HepG2 (cell line): ENCODE data around the gene PREX1. TPM values are rescaled to one million over a fixed set of nuclear protein-coding genes. Genes with fewer than 3 reads are reported as not detected.

ENCODE experiments used
- ATAC-seq: fragments of 200-7000 bp; cut with Tn5 transposase; 3 replicates; pipeline ENCODE4 v1.9.1; 2020; ENCODE audit warnings: mild to moderate bottlenecking, moderate library complexity
- BruUV-seq: library from RNA; stranded (reverse); fragments of 400-500 nt; replicated peaks from 2 replicates; lab custom pipeline; 2021; lab: Mats Ljungman, UMichigan
- CTCF ChIA-PET: fragments of 300-600 bp; formaldehyde crosslinking; extraction: SDS; loops from one replicate; lab custom pipeline; 2021; ENCODE audit warnings: low total read pairs, inconsistent platforms, low intra/inter-chr PET ratio; lab: Yijun Ruan, JAX
- POLR2A ChIA-PET: fragments of 350-600 bp; sonication (Branson Sonifier 250); formaldehyde crosslinking; loops from one replicate; lab custom pipeline; 2020; ENCODE audit warnings: antibody characterized with exemption, inconsistent platforms; lab: Yijun Ruan, JAX
- DNase-seq: peaks from one replicate; pipeline ENCODE4 v3.0.0-alpha.2; 2015; ENCODE audit warnings: low spot score
- FAIRE-seq: peaks from 3 replicates; lab custom pipeline; 2011; peaks lifted over from hg19 to GRCh38; lab: Jason Lieb, UNC
- H2AFZ ChIP-seq: one replicate; pipeline ENCODE4 v1.6.1; 2011; ENCODE audit warnings: low read length, inconsistent platforms
- H3K27ac ChIP-seq: fragments of 300-600 bp; 3 replicates; pipeline ENCODE4 v1.8.0; 2011; ENCODE audit warnings: mixed run types, mild to moderate bottlenecking, mixed read lengths, low read length, inconsistent platforms; ENCODE audit not compliant: insufficient read depth; ENCODE audit errors: extremely low read length
- H3K27me3 ChIP-seq, 2 experiments: fragments of 200-600 bp in 1 of 2; 2 replicates in 1 of 2; 3 replicates in 1 of 2; pipeline versions ENCODE4 v1.6.0 to v1.8.0; 2011; ENCODE audit warnings: low read length in 2 of 2, mild to moderate bottlenecking in 2 of 2, moderate library complexity in 2 of 2, inconsistent platforms in 1 of 2; ENCODE audit not compliant: insufficient read depth in 2 of 2, control insufficient read depth in 1 of 2
- H3K36me3 ChIP-seq, 2 experiments: fragments of 200-600 bp in 1 of 2; replicated peaks in 1 of 2; 2 replicates in 1 of 2; 3 replicates in 1 of 2; pipeline versions ENCODE4 v1.5.1 to v1.8.0; 2011; ENCODE audit warnings: low read length in 2 of 2, inconsistent platforms in 1 of 2; ENCODE audit not compliant: insufficient read depth in 2 of 2, control insufficient read depth in 1 of 2
- H3K4me1 ChIP-seq: 2 replicates; pipeline ENCODE4 v1.5.1; 2012; ENCODE audit warnings: low read length, inconsistent platforms; ENCODE audit not compliant: insufficient read depth
- H3K4me2 ChIP-seq: 2 replicates; pipeline ENCODE4 v1.6.0; 2011; ENCODE audit warnings: low read depth, low read length, inconsistent platforms
- H3K4me3 ChIP-seq, 3 experiments: fragments of 200-600 bp in 1 of 3; sonication (generic), shearing (Covaris generic) in 1 of 3; replicated peaks in 1 of 3; 2 replicates each; pipeline ENCODE4 v1.5.1; 2011 to 2016; ENCODE audit warnings: low read length in 3 of 3, inconsistent platforms in 2 of 3, low read depth in 2 of 3, mild to moderate bottlenecking in 2 of 3, control low read depth in 1 of 3, mixed read lengths in 1 of 3; ENCODE audit not compliant: insufficient read depth in 1 of 3
- H3K79me2 ChIP-seq: one replicate; pipeline ENCODE4 v1.6.1; 2011; ENCODE audit warnings: low read length, inconsistent platforms; ENCODE audit not compliant: insufficient read depth
- H3K9ac ChIP-seq: 2 replicates; pipeline ENCODE4 v1.6.0; 2011; ENCODE audit warnings: mild to moderate bottlenecking, low read depth, low read length, inconsistent platforms; ENCODE audit not compliant: insufficient read depth
- H3K9me3 ChIP-seq: 2 replicates; pipeline ENCODE4 v1.5.1; 2012; ENCODE audit warnings: mild to moderate bottlenecking, low read length
- H4K20me1 ChIP-seq: 2 replicates; pipeline ENCODE4 v1.6.0; 2011; ENCODE audit warnings: inconsistent platforms, mild to moderate bottlenecking, low read length, moderate library complexity; ENCODE audit not compliant: insufficient read depth
- CBX5 ChIP-seq: sonication (generic); formaldehyde crosslinking; IDR thresholded peaks from 2 replicates; pipeline ENCODE4 v1.4.0; 2020; ENCODE audit warnings: missing genetic modification reagents, borderline replicate concordance
- GMEB1 ChIP-seq: sonication (generic); formaldehyde crosslinking; IDR thresholded peaks from 2 replicates; pipeline ENCODE4 v1.5.1; 2020; ENCODE audit warnings: missing genetic modification reagents, mild to moderate bottlenecking, borderline replicate concordance
- HMG20B ChIP-seq: conservative IDR thresholded peaks from 2 replicates; pipeline ENCODE4 v1.6.1; 2016; ENCODE audit warnings: missing genetic modification reagents, missing compliant biosample characterization
- IRX3 ChIP-seq: sonication (generic); formaldehyde crosslinking; IDR thresholded peaks from 2 replicates; pipeline ENCODE4 v1.8.1; 2023; ENCODE audit warnings: mild to moderate bottlenecking, low read depth, missing genetic modification reagents, borderline replicate concordance
- MTA3 ChIP-seq: sonication (generic); formaldehyde crosslinking; IDR thresholded peaks from 2 replicates; pipeline ENCODE4 v1.4.0; 2020; ENCODE audit warnings: missing genetic modification reagents
- NFYC ChIP-seq: IDR thresholded peaks from 2 replicates; pipeline ENCODE4 v1.6.1; 2016; ENCODE audit warnings: missing genetic modification reagents, missing compliant biosample characterization
- STAT5B ChIP-seq: sonication (generic); formaldehyde crosslinking; IDR thresholded peaks from 2 replicates; pipeline ENCODE4 v1.4.0; 2020; ENCODE audit warnings: missing genetic modification reagents
- XRCC5 ChIP-seq: fragments of 200-400 bp; formaldehyde crosslinking; optimal IDR thresholded peaks from 2 replicates; pipeline ENCODE3; 2017; ENCODE audit warnings: mild to moderate bottlenecking, low read length
- ZBED4 ChIP-seq: sonication (generic); formaldehyde crosslinking; IDR thresholded peaks from 2 replicates; pipeline ENCODE4 v1.4.0; 2020; ENCODE audit warnings: missing genetic modification reagents, borderline replicate concordance
- ZBTB2 ChIP-seq: sonication (generic); formaldehyde crosslinking; IDR thresholded peaks from 2 replicates; pipeline ENCODE4 v1.8.0; 2022; ENCODE audit warnings: low read depth, missing genetic modification reagents
- ZNF335 ChIP-seq: sonication (generic); formaldehyde crosslinking; IDR thresholded peaks from 2 replicates; pipeline ENCODE4 v1.4.0; 2020; ENCODE audit warnings: missing genetic modification reagents
- ZNF430 ChIP-seq: sonication (generic); formaldehyde crosslinking; IDR thresholded peaks from 2 replicates; pipeline ENCODE4 v1.9.0; 2021; ENCODE audit warnings: mild to moderate bottlenecking, missing genetic modification reagents
- ZNF678 ChIP-seq: sonication (generic); formaldehyde crosslinking; IDR thresholded peaks from 2 replicates; pipeline ENCODE4 v1.4.0; 2020; ENCODE audit warnings: mild to moderate bottlenecking, missing genetic modification reagents
- WGBS: methylation state at CpG from one replicate; pipeline ENCODE4 v1.1.6; 2017; ENCODE audit warnings: low lambda C conversion rate; 5-methylcytosine and 5-hydroxymethylcytosine counted together
- in situ Hi-C: cut with HindIII; loops from 2 replicates; pipeline ENCODE4 v1.10.0; 2017; ENCODE audit warnings: low pct_unique_long_range_greater_than_20kb; ENCODE audit not compliant: extremely low pct_ligation_motif_present
- intact Hi-C: fragments of 100-400 bp; cut with micrococcal nuclease; formaldehyde crosslinking; loops from one replicate; pipeline ENCODE4 v1.10.0; 2022; ENCODE audit not compliant: unreplicated experiment
- polyA plus RNA-seq, 8 experiments: library from polyadenylated mRNA; depleted of rRNA in 3 of 8; stranded (reverse) in 7 of 8; unstranded in 1 of 8; fragments of >200 nt; fragmentation: Illumina TruSeq in 4 of 8; extraction: Trizol in 4 of 8; gene quantifications; 2 replicates each; pipeline versions ENCODE4 v1.2.1 to v1.2.3, GENCODE V29; 2011 to 2016; ENCODE audit warnings: low read depth in 4 of 8, missing spikeins in 1 of 8, mixed read lengths in 1 of 8; ENCODE audit not compliant: insufficient read depth in 1 of 8
- total RNA-seq, 5 experiments: library from RNA; depleted of rRNA; stranded (reverse); fragments of >200 nt; fragmentation: Illumina TruSeq; extraction: Trizol; gene quantifications; 2 replicates each; pipeline ENCODE4 v1.2.3, GENCODE V29; 2016; ENCODE audit warnings: low read depth in 1 of 5
- TF ChIP-seq, protein P1 (sequence below): sonication (generic); formaldehyde crosslinking; IDR thresholded peaks from 2 replicates; pipeline ENCODE4 v1.5.0; 2020; ENCODE audit warnings: missing genetic modification reagents

PREX1 gene
- total and polyA plus RNA-seq, 2 of the 13 experiments (the other 11 are each of a cell fraction or from before 2014, with no cell fraction given), result 0.02 to 0.04 TPM

DNA sequence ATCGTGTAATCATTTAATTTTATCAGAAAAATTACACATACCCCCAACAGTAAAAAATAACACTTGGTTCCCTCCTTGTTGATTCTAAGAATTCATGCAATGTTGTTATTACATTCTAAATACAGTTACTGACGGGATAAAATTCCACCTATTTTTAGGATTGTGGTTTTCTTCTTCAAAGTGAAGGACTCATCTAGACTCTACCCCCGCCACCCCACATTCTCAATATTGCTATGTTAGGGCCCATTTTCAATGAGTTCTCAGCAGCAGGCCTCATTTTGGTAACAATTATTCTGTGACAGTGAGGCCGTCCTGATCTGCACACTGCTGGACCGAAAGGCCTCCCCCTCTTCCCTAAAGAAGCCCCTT is 43.5 kb downstream of the PREX1 start (continued):
- TF ChIP-seq MTA3 (CRISPR knock-in tag) (no peak), IRX3 (CRISPR knock-in tag) (no peak), ZBED4 (CRISPR knock-in tag) (no peak)

DNA sequence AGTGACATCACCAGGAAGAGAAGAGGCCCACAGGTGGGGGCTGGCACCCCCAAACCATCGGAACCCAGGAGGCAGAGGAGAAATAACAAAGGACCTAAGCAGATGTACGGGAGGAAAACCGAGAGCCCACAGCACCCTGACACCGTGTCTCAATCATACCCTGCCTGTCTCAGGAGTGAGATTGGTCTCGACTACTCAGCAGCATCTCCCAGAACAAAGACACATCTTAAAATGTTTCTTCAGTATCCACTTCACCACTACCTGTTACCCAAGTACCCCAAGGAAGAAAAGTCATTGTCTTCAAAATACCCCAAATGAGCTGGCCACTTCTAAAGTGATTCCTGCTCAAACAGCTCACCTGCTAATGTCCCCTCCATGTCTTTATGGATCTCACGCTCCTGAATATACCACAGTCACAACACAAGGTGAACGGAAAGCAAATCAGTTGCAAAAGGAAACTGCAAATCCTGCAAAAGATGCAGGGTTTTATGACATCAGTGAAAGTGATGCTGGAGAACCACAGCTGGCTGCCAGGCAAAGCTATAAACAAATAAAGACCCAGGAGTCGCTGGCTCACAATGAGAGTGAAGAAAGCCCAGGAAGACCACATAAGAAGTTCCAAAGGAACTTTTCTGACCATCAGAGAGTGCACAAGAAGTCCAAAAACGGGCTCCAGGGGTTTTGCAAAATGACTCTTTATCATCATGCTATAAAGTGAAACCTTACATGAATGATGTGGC is 44.1 kb downstream of the PREX1 start:
- no peak for ATAC-seq
- Histone ChIP-seq H3K79me2 (no peaks in the 10 kb centered on the region), H3K36me3 (no peaks in the 10 kb centered on the region), H3K4me1 (no peaks in the 10 kb centered on the region), H2AFZ (no peak overlapping the region), H3K27ac (no peak overlapping the region), H4K20me1 (no peaks in the 10 kb centered on the region), H3K27me3 (peaks cover 9 to 52% of the 10 kb centered on the region in 2 experiments; a peak in 4 of 5 replicates), H3K9me3 (no peaks in the 10 kb centered on the region), H3K4me3 (no peak overlapping the region), H3K9ac (no peak overlapping the region), H3K4me2 (no peak overlapping the region)
- no peak for DNase-seq
- ChIA-PET CTCF (no interaction called here), POLR2A (no interaction called here)
- WGBS, result 1% methylated on average over 9 of the region's 9 CpGs
- no peak for FAIRE-seq
- intact Hi-C loops, result no loop called here
- in situ Hi-C loops, result no loop called here
- no TSS peak for BruUV-seq
- TF ChIP-seq GMEB1 (CRISPR knock-in tag), result no peak
- no peak for TF ChIP-seq HMG20B
- TF ChIP-seq STAT5B, result no peak
- TF ChIP-seq, protein P1, sequence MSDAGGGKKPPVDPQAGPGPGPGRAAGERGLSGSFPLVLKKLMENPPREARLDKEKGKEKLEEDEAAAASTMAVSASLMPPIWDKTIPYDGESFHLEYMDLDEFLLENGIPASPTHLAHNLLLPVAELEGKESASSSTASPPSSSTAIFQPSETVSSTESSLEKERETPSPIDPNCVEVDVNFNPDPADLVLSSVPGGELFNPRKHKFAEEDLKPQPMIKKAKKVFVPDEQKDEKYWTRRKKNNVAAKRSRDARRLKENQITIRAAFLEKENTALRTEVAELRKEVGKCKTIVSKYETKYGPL (CRISPR knock-in tag), result no peak
- TF ChIP-seq XRCC5, result no peak
- TF ChIP-seq ZBTB2 (CRISPR knock-in tag), result no peak
- TF ChIP-seq NFYC, result no peak
- no peak for TF ChIP-seq ZNF335
- no peak for TF ChIP-seq ZNF678 (CRISPR knock-in tag)
- TF ChIP-seq ZNF430 (CRISPR knock-in tag), result no peak
- TF ChIP-seq CBX5 (CRISPR knock-in tag), result no peak
